HG02943 (cell line): ENCODE results near the gene LRRC51.

ENCODE experiments used
- ATAC-seq: cut with Tn5 transposase; IDR thresholded peaks from one replicate; pipeline ENCODE4 v1.9.1; 2021; ENCODE audit warnings: mild to moderate bottlenecking, low read depth, moderate library complexity; ENCODE audit not compliant: unreplicated experiment

Gene LRRC51, protein sequence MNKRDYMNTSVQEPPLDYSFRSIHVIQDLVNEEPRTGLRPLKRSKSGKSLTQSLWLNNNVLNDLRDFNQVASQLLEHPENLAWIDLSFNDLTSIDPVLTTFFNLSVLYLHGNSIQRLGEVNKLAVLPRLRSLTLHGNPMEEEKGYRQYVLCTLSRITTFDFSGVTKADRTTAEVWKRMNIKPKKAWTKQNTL

DNA sequence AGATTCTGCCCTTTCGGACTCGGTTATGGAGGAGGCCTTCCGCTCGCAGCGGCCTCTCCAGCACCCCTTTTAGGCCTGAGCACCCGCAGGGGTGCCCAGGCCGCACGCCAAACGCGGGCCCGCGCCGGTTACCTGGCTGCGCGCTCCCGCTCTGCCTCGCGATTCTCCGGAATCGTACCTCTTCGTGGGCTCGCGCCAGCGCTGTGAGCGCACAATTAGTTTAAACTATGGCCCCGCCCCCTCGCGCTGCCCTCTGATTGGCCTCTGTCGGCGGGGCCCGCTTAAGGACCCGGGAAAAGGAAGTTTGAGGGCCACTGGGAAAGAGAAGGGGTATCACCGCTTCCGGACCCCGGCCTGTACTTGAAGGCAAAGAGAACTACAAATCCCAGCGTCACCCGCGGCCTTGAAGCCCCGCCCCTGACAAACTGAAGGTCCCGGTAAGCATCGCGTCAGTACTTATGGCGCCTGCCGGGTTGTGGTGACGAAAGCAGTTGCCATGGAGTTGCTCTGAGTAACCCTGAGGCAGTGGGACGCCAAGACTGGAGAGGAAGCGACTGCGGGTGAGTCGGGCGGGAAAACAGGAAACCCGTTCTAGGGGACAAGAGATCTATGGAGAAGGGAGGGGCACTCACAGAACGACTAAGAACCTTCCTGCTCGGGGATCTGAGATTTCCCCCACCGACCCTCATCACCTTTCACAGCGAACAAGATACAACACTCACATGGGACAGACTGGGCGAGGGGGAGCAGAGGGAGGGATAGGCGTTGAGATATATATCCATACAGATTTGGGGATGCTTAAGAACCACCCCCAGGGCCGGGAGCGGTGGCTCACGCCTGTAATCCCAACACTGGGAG is at the start of gene LRRC51, which contains the start of gene NUMA1:
Gene LRRC51, plus strand, starts transcription at position 525 of the 858 bp plus-strand sequence. CDS start 8,234 bp downstream, outside the sequence.
Gene NUMA1, minus strand, starts transcription at position 217 of the 858 bp plus-strand sequence. CDS start 44,599 bp downstream, outside the sequence.
- ATAC-seq: peak; percentile 91

DNA sequence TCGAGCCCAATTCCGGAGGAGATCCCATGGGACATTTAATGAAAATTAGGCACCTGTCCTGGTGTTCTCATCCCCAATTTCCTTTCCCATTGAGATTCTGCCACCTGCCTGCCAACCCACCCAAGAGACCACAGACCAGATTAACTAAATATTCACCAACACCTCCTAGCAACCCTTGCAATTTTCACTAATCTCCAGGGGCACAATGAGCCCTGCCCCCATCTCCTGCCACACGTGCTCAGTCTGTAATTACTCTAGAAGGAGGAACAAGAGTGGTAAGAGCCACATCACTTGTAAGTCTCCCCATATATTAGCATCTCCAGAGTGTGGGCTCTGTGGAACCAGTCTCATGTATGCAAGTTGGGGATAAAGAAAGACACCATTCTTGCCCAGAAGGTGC is 44.0 kb upstream of the LRRC51 start:
- ATAC-seq: no peak

DNA sequence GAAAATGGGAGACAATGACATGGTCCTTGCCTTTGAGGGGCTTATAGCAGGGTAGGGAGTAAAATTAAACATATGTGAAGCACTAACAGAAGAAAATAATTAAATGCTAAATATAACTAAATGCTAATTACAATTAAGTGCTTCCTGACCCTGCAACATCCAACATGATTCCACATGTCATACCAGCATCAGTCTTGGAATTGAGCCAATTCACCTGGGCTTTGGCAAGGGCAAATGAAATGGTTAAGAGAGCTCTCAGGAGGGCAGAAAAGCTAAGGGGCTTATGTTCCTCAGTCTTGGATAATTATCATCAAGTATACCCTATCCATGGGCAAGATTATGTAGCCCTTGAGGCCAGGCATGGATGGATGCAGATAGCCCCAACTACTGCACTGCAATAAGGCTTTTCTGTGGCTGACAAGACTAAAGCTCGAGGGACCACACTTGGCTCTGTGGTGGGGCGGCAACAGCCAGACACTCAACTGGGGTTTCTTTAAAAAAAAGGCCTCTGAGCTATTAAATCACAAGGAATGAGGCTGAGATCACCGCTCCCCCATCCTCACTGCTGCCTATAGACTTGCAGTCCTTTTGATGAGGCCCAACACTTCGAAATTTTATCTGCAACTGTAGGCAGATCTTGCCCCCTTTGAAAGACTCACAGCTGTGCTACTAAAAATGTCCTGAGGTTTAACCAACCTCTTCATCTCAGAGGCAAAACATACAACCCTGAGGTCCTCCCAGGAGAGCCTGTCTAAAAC is 42.9 kb upstream of the LRRC51 start:
- no peak for ATAC-seq

GRCh38 chr11:72038491-72038890 is 42.2 kb upstream of the LRRC51 start:
- no peak for ATAC-seq

GRCh38 chr11:72039031-72039855 is 41.4 kb upstream of the LRRC51 start:
- ATAC-seq: no peak

- no peak for ATAC-seq
Observed at GRCh38 chr11:72039856-72040401, 40.7 kb upstream of the LRRC51 start.

DNA sequence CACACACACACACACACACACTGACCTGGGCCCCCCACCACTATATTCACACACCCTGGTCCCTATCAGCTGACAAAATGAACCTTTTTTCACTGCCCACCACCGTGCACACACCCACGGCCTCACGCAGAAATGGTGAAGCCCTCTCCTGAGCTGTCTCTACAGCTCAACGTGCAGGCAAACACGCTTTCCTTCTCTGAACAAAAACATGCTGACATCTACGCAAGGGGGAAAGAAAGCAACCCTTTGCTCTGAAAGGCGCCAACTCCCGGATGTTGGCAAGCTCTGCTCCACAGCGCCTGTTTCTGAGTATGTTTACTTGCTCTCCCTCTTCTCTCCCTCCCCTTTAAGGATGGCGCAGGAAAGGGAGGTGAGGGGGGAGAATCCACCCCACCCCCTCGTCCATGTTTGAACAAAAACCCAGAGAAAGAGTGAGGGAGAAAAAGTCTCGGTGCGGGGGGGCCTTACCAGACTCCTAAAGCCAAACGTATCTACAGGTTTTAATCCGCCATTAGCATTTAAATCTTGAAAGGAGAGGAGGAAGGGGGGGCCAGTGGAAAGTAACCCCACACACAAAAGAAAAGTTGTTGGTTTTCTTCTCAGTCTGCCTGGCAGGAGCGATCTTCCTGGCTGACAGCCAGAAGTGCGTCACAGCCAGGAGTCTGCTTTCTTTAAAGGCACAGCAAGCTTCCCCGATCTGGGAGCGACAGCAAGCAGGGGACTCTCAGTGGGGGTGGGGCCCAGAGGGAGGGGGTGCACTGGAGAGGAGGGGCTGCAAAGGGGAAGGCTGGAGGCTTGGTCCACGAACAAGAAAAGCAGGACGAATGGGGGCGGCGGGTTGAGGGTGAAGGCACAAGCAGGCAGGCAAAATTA is 39.9 kb upstream of the LRRC51 start:
- ATAC-seq: no peak

DNA sequence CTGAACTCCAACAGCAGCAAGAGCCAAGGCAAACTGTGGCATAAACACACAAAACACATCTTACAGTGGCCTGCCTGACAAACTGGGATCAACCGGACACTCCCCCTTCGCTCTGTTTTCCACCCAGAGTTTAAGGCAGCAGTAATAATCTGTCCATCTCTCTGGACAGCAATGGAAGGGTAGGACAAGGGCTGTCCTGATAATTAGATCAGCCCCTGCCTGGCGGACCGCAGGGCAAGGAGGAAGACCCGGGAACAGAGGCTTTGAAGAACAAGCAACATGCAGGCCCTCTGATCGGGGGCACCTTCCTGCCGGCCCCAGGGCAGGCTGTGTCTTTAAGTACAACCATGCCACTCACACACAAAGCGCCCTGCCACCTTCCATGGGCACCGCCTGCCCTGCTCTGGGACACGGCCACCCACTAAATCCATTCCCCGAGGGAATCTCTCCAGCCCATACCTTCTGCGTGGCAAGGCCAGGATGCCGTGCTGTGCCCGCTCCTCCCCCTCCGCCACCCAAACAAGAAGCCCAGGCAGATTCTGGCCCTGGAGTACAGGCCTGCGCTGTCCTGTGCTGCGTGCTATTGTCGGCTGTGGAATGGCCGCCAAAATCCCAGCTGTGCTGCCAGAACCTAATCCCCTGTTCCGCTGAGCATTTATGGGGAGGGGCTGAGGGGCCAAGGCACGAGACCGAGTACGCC is 39.1 kb upstream of the LRRC51 start:
- ATAC-seq: no peak

DNA sequence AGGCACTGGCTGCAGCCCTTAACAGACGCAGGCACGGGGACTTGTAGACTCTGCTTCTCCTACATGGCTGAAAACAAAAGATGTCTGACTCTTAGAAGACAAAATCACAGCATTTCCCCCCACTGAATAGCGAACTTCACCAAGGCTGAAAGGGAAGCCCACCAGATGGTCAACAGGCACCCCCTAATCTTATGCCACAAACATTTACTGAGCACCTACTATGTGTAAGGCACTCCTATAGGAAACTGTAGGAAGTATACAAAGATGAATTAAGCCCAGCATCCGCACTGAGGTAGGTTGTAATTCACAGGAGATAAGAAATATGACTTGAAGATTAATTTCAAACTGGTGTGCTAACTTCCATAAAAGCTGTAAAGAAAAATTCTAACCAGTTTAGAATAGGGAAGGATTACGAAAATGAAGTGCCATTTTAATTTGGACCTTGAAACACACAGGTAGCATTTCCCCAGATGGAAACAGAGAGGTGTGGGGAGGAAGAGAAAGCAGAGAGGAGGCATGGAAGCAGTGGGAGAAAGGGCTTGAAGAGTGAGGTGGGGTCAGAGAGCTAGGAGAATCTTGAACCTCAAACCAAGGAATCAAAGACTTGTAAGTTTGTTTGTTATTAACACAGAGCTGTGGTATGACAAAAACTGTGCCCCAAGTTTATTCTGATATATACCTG is 38.4 kb upstream of the LRRC51 start:
- no peak for ATAC-seq

GRCh38 chr11:72045849-72046248 is 34.8 kb upstream of the LRRC51 start:
- ATAC-seq: no peak

GRCh38 chr11:72048766-72049460 is 31.7 kb upstream of the LRRC51 start:
- ATAC-seq: no peak

- ATAC-seq: no peak
Observed at GRCh38 chr11:72058416-72059034, 22.1 kb upstream of the LRRC51 start.

DNA sequence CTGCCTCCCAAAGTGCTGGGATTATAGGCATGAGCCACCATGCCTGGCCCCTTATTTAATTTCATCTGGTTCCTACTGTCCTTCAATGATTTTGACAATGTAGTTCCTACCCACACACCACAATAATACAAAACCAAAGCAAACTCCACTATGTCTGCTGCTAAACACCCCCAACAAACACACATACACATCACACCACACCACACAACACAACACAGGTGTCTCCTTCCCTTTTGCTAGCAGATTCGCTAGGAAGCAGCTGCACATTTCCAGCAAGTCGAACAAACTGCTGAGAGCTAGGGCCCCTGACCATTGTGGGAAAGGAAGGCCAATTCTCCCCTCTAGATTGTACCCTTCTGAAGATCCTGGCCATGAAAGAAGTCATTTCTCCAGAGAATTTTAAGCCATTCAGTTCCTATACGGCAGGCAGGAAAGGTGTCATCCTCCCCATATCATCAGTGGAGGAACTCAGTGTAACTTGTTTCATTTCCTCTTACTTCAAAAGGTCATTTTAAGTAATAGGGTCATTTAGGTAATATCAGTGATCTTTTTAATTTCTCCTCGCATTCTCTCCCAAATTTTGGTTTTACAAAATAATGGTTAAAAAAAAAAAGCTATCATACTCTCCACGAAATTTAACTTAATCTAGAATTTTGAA is 18.8 kb upstream of the LRRC51 start:
- no peak for ATAC-seq

DNA sequence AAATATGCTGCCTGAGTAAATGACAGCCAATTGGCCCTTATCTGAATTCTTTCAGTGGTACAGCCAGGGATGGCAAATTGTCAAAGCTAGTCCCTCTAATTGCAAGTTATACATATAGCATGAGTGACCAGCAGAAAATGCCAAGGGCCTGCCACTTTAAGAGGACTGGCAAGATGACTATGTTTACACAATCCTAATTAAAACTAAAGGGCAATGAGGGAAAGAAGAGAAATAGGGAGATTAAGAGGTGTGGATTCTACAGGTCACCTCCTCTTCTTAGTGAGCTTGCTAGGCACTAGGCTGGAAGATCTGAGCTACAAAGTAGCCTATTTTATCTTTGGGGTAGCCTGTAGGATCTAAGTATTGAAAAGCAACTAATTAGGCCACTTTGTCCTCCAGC is 13.8 kb upstream of the LRRC51 start:
- no peak for ATAC-seq

- no peak for ATAC-seq
Observed at GRCh38 chr11:72067266-72067665, 13.4 kb upstream of the LRRC51 start.

DNA sequence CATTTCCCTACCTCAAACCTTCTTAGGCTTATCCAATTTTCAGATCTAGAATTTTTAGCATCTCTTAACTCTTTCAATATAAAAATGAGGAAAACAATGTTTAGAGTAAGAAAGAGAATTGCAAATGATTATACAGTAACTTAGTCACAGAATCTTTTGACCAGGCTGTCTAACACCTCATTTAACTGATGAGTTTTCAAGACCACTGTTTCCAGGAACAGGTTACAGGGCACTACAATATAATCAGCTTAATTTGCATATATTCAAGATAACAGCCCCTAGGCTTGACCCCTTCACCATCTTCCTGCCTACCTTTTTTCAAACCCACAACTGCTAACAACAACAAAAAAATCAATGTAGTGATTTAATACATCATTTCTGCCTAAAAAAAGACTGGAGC is 13.0 kb upstream of the LRRC51 start:
- no peak for ATAC-seq
